Liver (tissue), 3 donors: ENCODE measurements around the gene ITGA2.

Experiments
- ATF3 ChIP-seq: IDR thresholded peaks from 2 replicates; pipeline ENCODE4 v1.6.1; 2016; ENCODE audit warnings: antibody characterized with exemption
- CTCF ChIP-seq: fragments of 150-350 bp; IDR thresholded peaks from 2 replicates; pipeline ENCODE4 v1.5.1; 2017; ENCODE audit warnings: improper control_type of control experiment, low read depth, low read length; ENCODE audit not compliant: missing input control
- FOXA1 ChIP-seq: IDR thresholded peaks from 2 replicates; pipeline ENCODE4 v1.6.1; 2016; ENCODE audit warnings: antibody characterized with exemption
- GABPA ChIP-seq, 2 donors: IDR thresholded peaks in 1 of 2; conservative IDR thresholded peaks in 1 of 2; 2 replicates each; pipeline ENCODE4 v1.6.1; 2016; ENCODE audit warnings: antibody characterized with exemption in 2 of 2, mild to moderate bottlenecking in 1 of 2, moderate library complexity in 1 of 2
- HNF4G ChIP-seq: IDR thresholded peaks from 2 replicates; pipeline ENCODE4 v1.6.1; 2016; ENCODE audit warnings: antibody characterized with exemption
- JUND ChIP-seq, 2 donors: IDR thresholded peaks; 2 replicates each; pipeline ENCODE4 v1.6.1; 2016; ENCODE audit warnings: antibody characterized with exemption in 2 of 2
- MAX ChIP-seq: IDR thresholded peaks from 2 replicates; pipeline ENCODE4 v1.6.1; 2016; ENCODE audit warnings: antibody characterized with exemption
- RAD21 ChIP-seq, 2 donors: IDR thresholded peaks; 2 replicates each; pipeline ENCODE4 v1.6.1; 2016; ENCODE audit warnings: antibody characterized with exemption in 2 of 2, mild to moderate bottlenecking in 2 of 2
- REST ChIP-seq: IDR thresholded peaks from 2 replicates; pipeline ENCODE4 v1.6.1; 2016; ENCODE audit warnings: antibody characterized with exemption, mild to moderate bottlenecking
- SP1 ChIP-seq: IDR thresholded peaks from 2 replicates; pipeline ENCODE4 v1.6.1; 2018; ENCODE audit warnings: antibody characterized with exemption, mild to moderate bottlenecking
- TAF1 ChIP-seq: conservative IDR thresholded peaks from 2 replicates; pipeline ENCODE4 v1.6.1; 2016; ENCODE audit warnings: antibody characterized with exemption, mild to moderate bottlenecking
- YY1 ChIP-seq: IDR thresholded peaks from 2 replicates; pipeline ENCODE4 v1.6.1; 2016; ENCODE audit warnings: antibody characterized with exemption, mild to moderate bottlenecking
- ZBTB33 ChIP-seq: IDR thresholded peaks from 2 replicates; pipeline ENCODE4 v1.6.1; 2016; ENCODE audit warnings: antibody characterized with exemption
- donor health status: healthy.
- donor health status: healthy.

GRCh38 chr5:53011233-53011632 is 22.1 kb downstream of the ITGA2 start:
- TF ChIP-seq CTCF (no peak), ZBTB33 (no peak), REST (no peak), YY1 (no peak), JUND (IDR thresholded peaks at IDR 0.05) (no peak), MAX (no peak), TAF1 (no peak), SP1 (no peak), ATF3 (no peak), FOXA1 (no peak), GABPA (IDR thresholded peaks at IDR 0.05 in 1 of 2, conservative IDR thresholded peaks at IDR 0.05 in 1 of 2) (no peak), RAD21 (IDR thresholded peaks at IDR 0.05) (no peak), HNF4G (no peak)
